Measurements from ENCODE around the gene ETF1.

- TF ChIP-seq, protein P1, sequence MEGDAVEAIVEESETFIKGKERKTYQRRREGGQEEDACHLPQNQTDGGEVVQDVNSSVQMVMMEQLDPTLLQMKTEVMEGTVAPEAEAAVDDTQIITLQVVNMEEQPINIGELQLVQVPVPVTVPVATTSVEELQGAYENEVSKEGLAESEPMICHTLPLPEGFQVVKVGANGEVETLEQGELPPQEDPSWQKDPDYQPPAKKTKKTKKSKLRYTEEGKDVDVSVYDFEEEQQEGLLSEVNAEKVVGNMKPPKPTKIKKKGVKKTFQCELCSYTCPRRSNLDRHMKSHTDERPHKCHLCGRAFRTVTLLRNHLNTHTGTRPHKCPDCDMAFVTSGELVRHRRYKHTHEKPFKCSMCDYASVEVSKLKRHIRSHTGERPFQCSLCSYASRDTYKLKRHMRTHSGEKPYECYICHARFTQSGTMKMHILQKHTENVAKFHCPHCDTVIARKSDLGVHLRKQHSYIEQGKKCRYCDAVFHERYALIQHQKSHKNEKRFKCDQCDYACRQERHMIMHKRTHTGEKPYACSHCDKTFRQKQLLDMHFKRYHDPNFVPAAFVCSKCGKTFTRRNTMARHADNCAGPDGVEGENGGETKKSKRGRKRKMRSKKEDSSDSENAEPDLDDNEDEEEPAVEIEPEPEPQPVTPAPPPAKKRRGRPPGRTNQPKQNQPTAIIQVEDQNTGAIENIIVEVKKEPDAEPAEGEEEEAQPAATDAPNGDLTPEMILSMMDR (conservative IDR thresholded peaks at IDR 0.05; ENCODE audit: low read length), result no peak
- TF ChIP-seq EZH2phosphoT487 (IDR thresholded peaks at IDR 0.05; ENCODE audit: borderline replicate concordance, low read depth, low read length), result no peak
These were observed 75.3 kb downstream of the ETF1 start for GRCh38 chr5:138467711-138468132.
